WERI-Rb-1 (cell line): Measurements from ENCODE around the gene ABTB1.
"Not testable (repeated sequence)": the region's sequence is repeated elsewhere in the genome, so short reads cannot be mapped to it uniquely, and the experiment has no call there.

Experiments used
- DNase-seq: peaks from one replicate; pipeline ENCODE4 v3.0.0-alpha.2; 2020
- H3K27ac ChIP-seq: fragments of 250-450 bp; sonication (Bioruptor Pico); 2 replicates; pipeline ENCODE4 v1.5.1; 2020; ENCODE audit warnings: mild to moderate bottlenecking, moderate library complexity
- H3K27me3 ChIP-seq: fragments of 250-450 bp; sonication (Bioruptor Pico); 2 replicates; pipeline ENCODE4 v1.5.1; 2021; ENCODE audit warnings: mild to moderate bottlenecking, low read depth, moderate library complexity; ENCODE audit not compliant: insufficient read depth, severe bottlenecking
- H3K36me3 ChIP-seq: fragments of 250-450 bp; sonication (Bioruptor Pico); 2 replicates; pipeline ENCODE4 v1.5.1; 2020; ENCODE audit warnings: mild to moderate bottlenecking, moderate library complexity
- H3K4me3 ChIP-seq: 2 replicates; pipeline ENCODE4 v1.5.1; 2011; ENCODE audit warnings: low read depth, mild to moderate bottlenecking, control low read depth, low read length
- H3K9me3 ChIP-seq: fragments of 250-450 bp; sonication (Bioruptor Pico); 2 replicates; pipeline ENCODE4 v1.5.1; 2021; ENCODE audit warnings: mild to moderate bottlenecking, moderate library complexity; ENCODE audit not compliant: severe bottlenecking
- TF ChIP-seq, protein P1 (sequence below): IDR thresholded peaks from 2 replicates; pipeline ENCODE4 v1.5.1; 2011; ENCODE audit warnings: low read depth, mild to moderate bottlenecking, control low read depth, inconsistent platforms, low read length

ABTB1 gene

GRCh38 chr3:127652246-127652995, 20.3 kb upstream of the ABTB1 start:
- Histone ChIP-seq H3K27me3 (no peaks in the 10 kb centered on the region), H3K36me3 (peaks cover 71% of the 10 kb centered on the region), H3K9me3 (no peaks in the 10 kb centered on the region), H3K4me3 (no peak overlapping the region), H3K27ac (no peak overlapping the region)
- TF ChIP-seq, protein P1, sequence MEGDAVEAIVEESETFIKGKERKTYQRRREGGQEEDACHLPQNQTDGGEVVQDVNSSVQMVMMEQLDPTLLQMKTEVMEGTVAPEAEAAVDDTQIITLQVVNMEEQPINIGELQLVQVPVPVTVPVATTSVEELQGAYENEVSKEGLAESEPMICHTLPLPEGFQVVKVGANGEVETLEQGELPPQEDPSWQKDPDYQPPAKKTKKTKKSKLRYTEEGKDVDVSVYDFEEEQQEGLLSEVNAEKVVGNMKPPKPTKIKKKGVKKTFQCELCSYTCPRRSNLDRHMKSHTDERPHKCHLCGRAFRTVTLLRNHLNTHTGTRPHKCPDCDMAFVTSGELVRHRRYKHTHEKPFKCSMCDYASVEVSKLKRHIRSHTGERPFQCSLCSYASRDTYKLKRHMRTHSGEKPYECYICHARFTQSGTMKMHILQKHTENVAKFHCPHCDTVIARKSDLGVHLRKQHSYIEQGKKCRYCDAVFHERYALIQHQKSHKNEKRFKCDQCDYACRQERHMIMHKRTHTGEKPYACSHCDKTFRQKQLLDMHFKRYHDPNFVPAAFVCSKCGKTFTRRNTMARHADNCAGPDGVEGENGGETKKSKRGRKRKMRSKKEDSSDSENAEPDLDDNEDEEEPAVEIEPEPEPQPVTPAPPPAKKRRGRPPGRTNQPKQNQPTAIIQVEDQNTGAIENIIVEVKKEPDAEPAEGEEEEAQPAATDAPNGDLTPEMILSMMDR: peak; percentile 81
- peak; percentile 63 for DNase-seq

DNA sequence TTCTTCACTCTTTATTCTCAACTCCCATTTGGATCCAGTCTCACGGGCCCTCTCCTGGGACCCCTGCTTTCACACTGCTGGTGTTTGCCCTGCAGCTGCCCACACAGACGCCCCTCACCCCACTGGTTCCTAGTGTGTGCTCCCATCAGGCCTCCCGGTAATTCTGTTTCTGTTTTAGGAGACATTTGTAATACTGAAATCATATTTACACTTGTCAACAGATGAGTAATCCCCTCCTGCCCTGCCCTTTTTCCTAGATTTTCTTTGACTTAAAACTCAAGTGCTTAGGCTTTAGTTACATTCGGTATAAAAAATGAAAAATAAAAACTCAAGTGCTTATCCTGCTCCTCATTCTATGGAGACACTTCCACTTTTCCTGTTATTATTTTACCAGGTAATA, 18.4 kb upstream of the ABTB1 start:
- H3K4me3 ChIP-seq: no peak overlapping the region
- no peak for DNase-seq
- H3K36me3 ChIP-seq: peaks cover 61% of the 10 kb centered on the region
- TF ChIP-seq, protein P1: no peak
- no peaks in the 10 kb centered on the region for H3K27me3 ChIP-seq
- H3K27ac ChIP-seq: no peak overlapping the region
- no peaks in the 10 kb centered on the region for H3K9me3 ChIP-seq

- DNase-seq, H3K27me3 ChIP-seq, H3K4me3 ChIP-seq, H3K27ac ChIP-seq, H3K9me3 ChIP-seq: not testable (repeated sequence)
- peaks cover 60% of the 10 kb centered on the region for H3K36me3 ChIP-seq
Observed at GRCh38 chr3:127654993-127655392, 17.8 kb upstream of the ABTB1 start.

- no peak for DNase-seq
Observed at GRCh38 chr3:127655641-127656040, 17.1 kb upstream of the ABTB1 start.

GRCh38 chr3:127656906-127657305, 15.8 kb upstream of the ABTB1 start:
- Histone ChIP-seq H3K27ac (no peak overlapping the region), H3K9me3 (no peaks in the 10 kb centered on the region), H3K36me3 (peaks cover 64% of the 10 kb centered on the region), H3K27me3 (no peaks in the 10 kb centered on the region), H3K4me3 (no peak overlapping the region)
- no peak for DNase-seq
- TF ChIP-seq, protein P1: no peak

More at GRCh38 chr3:127655641-127656040, 17.1 kb upstream of the ABTB1 start:
- no peak overlapping the region for H3K4me3 ChIP-seq
- H3K36me3 ChIP-seq: peaks cover 64% of the 10 kb centered on the region
- TF ChIP-seq, protein P1: no peak
- no peak overlapping the region for H3K27ac ChIP-seq
- H3K9me3 ChIP-seq: no peaks in the 10 kb centered on the region
- H3K27me3 ChIP-seq: no peaks in the 10 kb centered on the region

DNA sequence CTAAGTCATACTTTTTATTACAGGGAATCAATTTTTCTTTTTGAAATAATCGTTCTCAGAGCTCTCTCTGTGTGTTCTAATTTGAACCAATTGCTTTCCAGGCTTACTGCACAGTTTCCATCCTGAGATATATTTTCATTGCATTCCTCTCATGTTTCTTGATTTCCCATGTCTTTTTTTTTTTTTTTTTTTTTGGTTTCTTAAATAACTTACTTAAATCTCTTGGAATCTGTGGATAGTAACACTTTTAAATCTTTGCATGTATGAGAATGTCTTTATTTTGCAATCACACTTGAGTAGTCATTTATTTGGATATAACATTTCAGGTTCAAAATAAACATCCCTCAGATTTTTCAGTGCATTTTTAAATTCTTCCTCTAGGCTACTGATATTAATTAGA, 14.5 kb upstream of the ABTB1 start:
- H3K4me3 ChIP-seq: no peak overlapping the region
- no peak overlapping the region for H3K27ac ChIP-seq
- DNase-seq: no peak
- TF ChIP-seq, protein P1: no peak
- peaks cover 71% of the 10 kb centered on the region for H3K36me3 ChIP-seq
- no peaks in the 10 kb centered on the region for H3K9me3 ChIP-seq
- no peaks in the 10 kb centered on the region for H3K27me3 ChIP-seq
